Measurements from ENCODE around the gene ACR. TPM values are rescaled to one million over a fixed set of nuclear protein-coding genes. Genes with fewer than 3 reads are reported as not detected.

The ACR gene
- total and polyA plus RNA-seq, 2 of the 13 experiments (the other 11 are each of a cell fraction or from before 2014, with no cell fraction given): 0.15 TPM; not detected in 1

GRCh38 chr22:50756949-50757491 is 19.0 kb downstream of the ACR start (continued):
- TF ChIP-seq, protein P1, sequence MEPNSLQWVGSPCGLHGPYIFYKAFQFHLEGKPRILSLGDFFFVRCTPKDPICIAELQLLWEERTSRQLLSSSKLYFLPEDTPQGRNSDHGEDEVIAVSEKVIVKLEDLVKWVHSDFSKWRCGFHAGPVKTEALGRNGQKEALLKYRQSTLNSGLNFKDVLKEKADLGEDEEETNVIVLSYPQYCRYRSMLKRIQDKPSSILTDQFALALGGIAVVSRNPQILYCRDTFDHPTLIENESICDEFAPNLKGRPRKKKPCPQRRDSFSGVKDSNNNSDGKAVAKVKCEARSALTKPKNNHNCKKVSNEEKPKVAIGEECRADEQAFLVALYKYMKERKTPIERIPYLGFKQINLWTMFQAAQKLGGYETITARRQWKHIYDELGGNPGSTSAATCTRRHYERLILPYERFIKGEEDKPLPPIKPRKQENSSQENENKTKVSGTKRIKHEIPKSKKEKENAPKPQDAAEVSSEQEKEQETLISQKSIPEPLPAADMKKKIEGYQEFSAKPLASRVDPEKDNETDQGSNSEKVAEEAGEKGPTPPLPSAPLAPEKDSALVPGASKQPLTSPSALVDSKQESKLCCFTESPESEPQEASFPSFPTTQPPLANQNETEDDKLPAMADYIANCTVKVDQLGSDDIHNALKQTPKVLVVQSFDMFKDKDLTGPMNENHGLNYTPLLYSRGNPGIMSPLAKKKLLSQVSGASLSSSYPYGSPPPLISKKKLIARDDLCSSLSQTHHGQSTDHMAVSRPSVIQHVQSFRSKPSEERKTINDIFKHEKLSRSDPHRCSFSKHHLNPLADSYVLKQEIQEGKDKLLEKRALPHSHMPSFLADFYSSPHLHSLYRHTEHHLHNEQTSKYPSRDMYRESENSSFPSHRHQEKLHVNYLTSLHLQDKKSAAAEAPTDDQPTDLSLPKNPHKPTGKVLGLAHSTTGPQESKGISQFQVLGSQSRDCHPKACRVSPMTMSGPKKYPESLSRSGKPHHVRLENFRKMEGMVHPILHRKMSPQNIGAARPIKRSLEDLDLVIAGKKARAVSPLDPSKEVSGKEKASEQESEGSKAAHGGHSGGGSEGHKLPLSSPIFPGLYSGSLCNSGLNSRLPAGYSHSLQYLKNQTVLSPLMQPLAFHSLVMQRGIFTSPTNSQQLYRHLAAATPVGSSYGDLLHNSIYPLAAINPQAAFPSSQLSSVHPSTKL (CRISPR knock-in tag; IDR thresholded peaks at IDR 0.05): peak; percentile 38; the same call in 1 of the 2 replicates
- TF ChIP-seq HNF4A (CRISPR knock-in tag; IDR thresholded peaks at IDR 0.05): 0 out of 2 replicates have a peak, but pooled peaks have one; percentile 33
- TF ChIP-seq POLR2A (IDR thresholded peaks at IDR 0.05; ENCODE audit: insufficient read depth in 1 of 2, low read depth in 2 of 2, low read length in 2 of 2): peak in 1 of 2 experiments; percentile 38; a peak in 1 of 4 replicates
- TF ChIP-seq ZNF274 (CRISPR knock-in tag; IDR thresholded peaks at IDR 0.05): 0 out of 2 replicates have a peak, but pooled peaks have one; percentile 31
- TF ChIP-seq, protein P2, sequence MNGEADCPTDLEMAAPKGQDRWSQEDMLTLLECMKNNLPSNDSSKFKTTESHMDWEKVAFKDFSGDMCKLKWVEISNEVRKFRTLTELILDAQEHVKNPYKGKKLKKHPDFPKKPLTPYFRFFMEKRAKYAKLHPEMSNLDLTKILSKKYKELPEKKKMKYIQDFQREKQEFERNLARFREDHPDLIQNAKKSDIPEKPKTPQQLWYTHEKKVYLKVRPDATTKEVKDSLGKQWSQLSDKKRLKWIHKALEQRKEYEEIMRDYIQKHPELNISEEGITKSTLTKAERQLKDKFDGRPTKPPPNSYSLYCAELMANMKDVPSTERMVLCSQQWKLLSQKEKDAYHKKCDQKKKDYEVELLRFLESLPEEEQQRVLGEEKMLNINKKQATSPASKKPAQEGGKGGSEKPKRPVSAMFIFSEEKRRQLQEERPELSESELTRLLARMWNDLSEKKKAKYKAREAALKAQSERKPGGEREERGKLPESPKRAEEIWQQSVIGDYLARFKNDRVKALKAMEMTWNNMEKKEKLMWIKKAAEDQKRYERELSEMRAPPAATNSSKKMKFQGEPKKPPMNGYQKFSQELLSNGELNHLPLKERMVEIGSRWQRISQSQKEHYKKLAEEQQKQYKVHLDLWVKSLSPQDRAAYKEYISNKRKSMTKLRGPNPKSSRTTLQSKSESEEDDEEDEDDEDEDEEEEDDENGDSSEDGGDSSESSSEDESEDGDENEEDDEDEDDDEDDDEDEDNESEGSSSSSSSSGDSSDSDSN (CRISPR knock-in tag; IDR thresholded peaks at IDR 0.05): peak; percentile 42; the same call in 1 of the 2 replicates
- TF ChIP-seq NR2C2 (CRISPR knock-in tag; IDR thresholded peaks at IDR 0.05; ENCODE audit: borderline replicate concordance): peak; percentile 42; the same call in 1 of the 2 replicates
- peak; percentile 54; the same call in 1 of the 2 replicates for TF ChIP-seq POLR2G (IDR thresholded peaks at IDR 0.05; ENCODE audit: low read depth, low read length)

Measured in HepG2 (cell line).